Upper lobe of right lung (tissue), 1 donor: ENCODE measurements around the gene GGCT. TPM values are rescaled to one million over a fixed set of nuclear protein-coding genes. Genes with fewer than 3 reads are reported as not detected.
"Not testable (repeated sequence)": the region's sequence is repeated elsewhere in the genome, so short reads cannot be mapped to it uniquely, and the experiment has no call there.

ENCODE experiments used
- ATAC-seq: fragments of 200-7000 bp; cut with Tn5 transposase; one replicate; pipeline ENCODE4 v1.9.1; 2020; ENCODE audit warnings: mild to moderate bottlenecking, moderate library complexity
- DNase-seq: peaks from one replicate; pipeline ENCODE4 v3.0.0-alpha.2; 2020
- H3K27ac ChIP-seq: fragments of 200-600 bp; one replicate; pipeline ENCODE4 v1.8.0; 2022
- H3K27me3 ChIP-seq: fragments of 200-600 bp; one replicate; pipeline ENCODE4 v1.8.0; 2022; ENCODE audit warnings: mild to moderate bottlenecking
- H3K36me3 ChIP-seq: fragments of 200-600 bp; one replicate; pipeline ENCODE4 v1.8.0; 2022
- H3K4me1 ChIP-seq: fragments of 200-600 bp; one replicate; pipeline ENCODE4 v1.8.0; 2022
- H3K4me3 ChIP-seq: fragments of 200-600 bp; one replicate; pipeline ENCODE4 v1.8.0; 2022; ENCODE audit warnings: mild to moderate bottlenecking
- H3K9me3 ChIP-seq: fragments of 200-600 bp; one replicate; pipeline ENCODE4 v1.8.0; 2022
- intact Hi-C: fragments of 100-400 bp; cut with DNase I; formaldehyde crosslinking; loops from one replicate; pipeline ENCODE4 v1.11.0; 2022
- total RNA-seq: library from RNA; stranded (reverse); fragmentation: NEBNext Ultra II Directional; extraction: Animal tissue kit (Norgen Biotek cat#: 25700); gene quantifications from one replicate; pipeline ENCODE4 v1.2.1, GENCODE V29; 2021
- TF ChIP-seq, protein P1 (sequence below): fragments of 200-600 bp; IDR thresholded peaks from one replicate; pipeline ENCODE4 v1.8.0; 2022; ENCODE audit warnings: antibody characterized with exemption
- donor health status: DM: no; HTN: yes; CAD: no; lungs with severe emphysema.

GGCT gene
- total RNA-seq, 1 donor from 2014 or later: 25.6 TPM

DNA sequence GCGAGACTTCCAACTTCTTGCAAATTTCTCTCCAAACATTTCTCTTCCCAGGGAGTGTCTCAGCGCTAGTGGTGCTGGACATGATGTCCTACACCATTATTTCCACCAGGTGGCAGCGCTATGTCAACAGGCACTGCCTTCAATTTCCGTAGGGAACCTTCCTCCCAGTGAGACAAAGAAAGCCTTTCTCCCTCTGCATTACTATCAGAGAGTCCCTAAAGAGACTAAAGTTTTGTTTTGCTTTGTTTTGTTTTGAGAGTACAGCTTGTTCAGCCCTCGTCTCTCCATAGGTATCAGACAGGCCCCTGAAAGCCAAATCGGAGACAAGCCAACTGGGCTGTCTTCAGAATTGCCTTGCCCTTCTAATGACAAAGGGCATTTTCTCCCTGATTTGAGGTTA is 44.2 kb upstream of the GGCT start:
- no peak overlapping the region for H3K27ac ChIP-seq
- H3K4me3 ChIP-seq: no peak overlapping the region
- intact Hi-C loops: no loop called here
- H3K27me3 ChIP-seq: no peaks in the 10 kb centered on the region
- TF ChIP-seq, protein P1, sequence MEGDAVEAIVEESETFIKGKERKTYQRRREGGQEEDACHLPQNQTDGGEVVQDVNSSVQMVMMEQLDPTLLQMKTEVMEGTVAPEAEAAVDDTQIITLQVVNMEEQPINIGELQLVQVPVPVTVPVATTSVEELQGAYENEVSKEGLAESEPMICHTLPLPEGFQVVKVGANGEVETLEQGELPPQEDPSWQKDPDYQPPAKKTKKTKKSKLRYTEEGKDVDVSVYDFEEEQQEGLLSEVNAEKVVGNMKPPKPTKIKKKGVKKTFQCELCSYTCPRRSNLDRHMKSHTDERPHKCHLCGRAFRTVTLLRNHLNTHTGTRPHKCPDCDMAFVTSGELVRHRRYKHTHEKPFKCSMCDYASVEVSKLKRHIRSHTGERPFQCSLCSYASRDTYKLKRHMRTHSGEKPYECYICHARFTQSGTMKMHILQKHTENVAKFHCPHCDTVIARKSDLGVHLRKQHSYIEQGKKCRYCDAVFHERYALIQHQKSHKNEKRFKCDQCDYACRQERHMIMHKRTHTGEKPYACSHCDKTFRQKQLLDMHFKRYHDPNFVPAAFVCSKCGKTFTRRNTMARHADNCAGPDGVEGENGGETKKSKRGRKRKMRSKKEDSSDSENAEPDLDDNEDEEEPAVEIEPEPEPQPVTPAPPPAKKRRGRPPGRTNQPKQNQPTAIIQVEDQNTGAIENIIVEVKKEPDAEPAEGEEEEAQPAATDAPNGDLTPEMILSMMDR: peak; percentile 86
- peaks cover 4% of the 10 kb centered on the region for H3K36me3 ChIP-seq
- peaks cover 19% of the 10 kb centered on the region for H3K4me1 ChIP-seq
- ATAC-seq: peak; percentile 90
- no peaks in the 10 kb centered on the region for H3K9me3 ChIP-seq
- no peak for DNase-seq

DNA sequence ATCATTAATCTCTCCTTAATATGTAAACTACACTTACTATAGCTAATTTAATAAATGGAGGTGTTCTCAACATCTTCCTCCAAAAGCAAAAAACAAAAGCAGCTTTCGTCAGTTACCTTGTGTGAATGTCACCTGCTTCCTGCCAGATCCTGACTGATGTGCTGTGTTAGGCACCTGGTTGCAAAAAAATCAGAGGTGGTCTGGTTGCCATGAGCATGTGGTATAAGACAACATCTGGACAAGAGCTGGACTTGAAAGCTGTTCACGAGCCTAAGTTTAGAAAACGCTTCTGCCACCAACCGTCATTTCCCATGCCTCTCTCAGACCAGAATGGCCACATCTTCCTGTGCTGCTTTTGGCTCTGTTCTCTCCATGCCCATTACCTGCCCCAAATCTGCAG is 42.0 kb upstream of the GGCT start:
- DNase-seq: no peak

DNA sequence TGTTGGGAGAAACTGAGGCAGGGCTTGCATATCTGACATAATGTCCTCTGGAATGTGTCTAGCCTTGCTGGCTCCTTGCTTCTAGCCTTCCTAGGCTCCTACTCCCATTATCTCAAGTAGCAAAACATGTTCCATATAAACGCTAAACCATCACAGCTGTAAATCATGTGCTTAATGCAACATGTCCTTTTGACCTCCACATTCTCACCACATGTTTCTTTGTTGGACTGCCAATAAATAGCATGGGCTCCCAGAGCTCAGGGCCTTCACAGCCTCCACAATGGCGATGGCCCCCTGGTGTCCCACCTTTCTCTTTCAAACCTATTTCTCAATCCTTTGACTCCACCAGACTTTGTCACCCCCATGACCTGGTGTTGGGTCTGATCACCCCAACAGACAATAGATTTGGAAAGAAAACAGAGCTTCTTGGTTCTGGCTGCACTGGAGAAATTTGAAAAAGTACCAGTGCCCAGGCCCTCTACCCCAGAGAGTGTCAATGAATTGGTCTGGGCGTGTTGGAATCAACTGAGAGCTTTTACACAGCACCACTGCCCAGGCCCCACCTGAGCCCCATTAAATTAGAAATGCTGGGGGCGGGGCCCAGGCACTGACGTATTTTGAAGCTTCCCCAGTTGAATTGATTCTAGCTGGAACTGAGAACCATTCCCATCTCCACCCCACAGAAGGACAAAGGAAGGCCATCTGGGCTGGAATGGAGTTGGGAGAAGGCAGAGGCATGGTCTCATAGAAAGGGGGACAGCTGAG is 41.3 kb upstream of the GGCT start:
- Histone ChIP-seq H3K36me3 (peaks cover 4% of the 10 kb centered on the region), H3K4me1 (peaks cover 13% of the 10 kb centered on the region), H3K9me3 (no peaks in the 10 kb centered on the region), H3K27ac (no peak overlapping the region), H3K27me3 (no peaks in the 10 kb centered on the region), H3K4me3 (no peak overlapping the region)
- intact Hi-C loops: no loop called here
- DNase-seq (no peak), ATAC-seq (no peak)
- TF ChIP-seq, protein P1: no peak

More for the DNA sequence above, 42.0 kb upstream of the GGCT start:
- intact Hi-C loops: no loop called here
- TF ChIP-seq, protein P1: no peak
- no peaks in the 10 kb centered on the region for H3K9me3 ChIP-seq
- H3K4me1 ChIP-seq: peaks cover 19% of the 10 kb centered on the region
- H3K27me3 ChIP-seq: no peaks in the 10 kb centered on the region
- no peak overlapping the region for H3K4me3 ChIP-seq
- peaks cover 4% of the 10 kb centered on the region for H3K36me3 ChIP-seq
- H3K27ac ChIP-seq: no peak overlapping the region
- no peak for ATAC-seq

DNA sequence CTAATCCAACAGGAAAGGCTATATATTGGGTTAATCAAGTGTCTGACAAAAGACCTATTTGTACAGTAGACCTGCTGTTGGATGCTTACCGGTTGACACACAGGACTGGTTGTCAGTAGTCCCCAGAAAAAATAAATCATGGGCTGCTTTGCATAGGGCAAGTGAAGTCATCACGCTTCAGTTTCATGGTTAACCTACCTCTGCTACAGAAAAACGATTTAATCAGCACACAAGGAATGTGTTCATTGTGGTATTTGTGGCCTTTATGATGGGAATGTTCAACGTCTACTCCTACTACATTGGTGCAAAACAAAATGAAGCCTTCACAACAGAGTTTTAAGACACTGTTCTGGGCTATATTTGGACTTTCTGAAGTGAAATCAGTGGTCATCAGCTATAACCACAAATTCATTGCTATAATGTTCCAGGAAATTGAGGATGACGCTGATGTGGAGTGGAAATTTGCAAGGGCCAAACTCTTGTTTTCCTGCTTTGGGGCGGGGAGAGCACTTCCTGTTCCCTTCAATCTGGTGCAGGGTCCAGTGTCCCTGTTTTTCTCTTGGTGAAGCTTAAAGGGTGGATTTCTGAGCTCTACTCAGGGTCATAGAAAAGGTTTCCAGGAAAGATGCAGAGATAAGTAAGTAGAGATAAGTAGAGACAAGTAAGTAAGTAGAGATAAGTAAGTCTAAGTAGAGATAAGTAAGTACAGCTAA is 39.3 kb upstream of the GGCT start:
- H3K27me3 ChIP-seq: no peaks in the 10 kb centered on the region
- DNase-seq (no peak), ATAC-seq (no peak)
- H3K36me3 ChIP-seq: peaks cover 4% of the 10 kb centered on the region
- H3K4me3 ChIP-seq: no peak overlapping the region
- peaks cover 2% of the 10 kb centered on the region for H3K4me1 ChIP-seq
- intact Hi-C loops: no loop called here
- TF ChIP-seq, protein P1: no peak
- no peak overlapping the region for H3K27ac ChIP-seq
- no peaks in the 10 kb centered on the region for H3K9me3 ChIP-seq

DNA sequence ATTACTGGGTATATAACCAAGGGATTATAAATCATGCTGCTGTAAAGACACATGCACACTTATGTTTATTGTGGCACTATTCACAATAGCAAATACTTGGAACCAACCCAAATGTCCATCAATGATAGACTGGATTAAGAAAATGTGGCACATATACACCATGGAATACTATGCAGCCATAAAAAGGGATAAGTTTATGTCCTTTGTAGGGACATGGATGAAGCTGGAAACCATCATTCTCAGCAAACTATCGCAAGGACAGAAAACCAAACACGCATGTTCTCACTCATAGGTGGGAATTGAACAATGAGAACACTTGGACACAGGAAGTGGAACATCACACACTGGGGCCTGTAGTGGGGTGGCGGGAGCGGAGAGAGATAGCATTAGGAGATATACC is 38.5 kb upstream of the GGCT start:
- H3K4me1 ChIP-seq, DNase-seq, intact Hi-C loops, H3K27ac ChIP-seq, H3K4me3 ChIP-seq, ATAC-seq, H3K27me3 ChIP-seq, H3K9me3 ChIP-seq, H3K36me3 ChIP-seq: not testable (repeated sequence)

DNA sequence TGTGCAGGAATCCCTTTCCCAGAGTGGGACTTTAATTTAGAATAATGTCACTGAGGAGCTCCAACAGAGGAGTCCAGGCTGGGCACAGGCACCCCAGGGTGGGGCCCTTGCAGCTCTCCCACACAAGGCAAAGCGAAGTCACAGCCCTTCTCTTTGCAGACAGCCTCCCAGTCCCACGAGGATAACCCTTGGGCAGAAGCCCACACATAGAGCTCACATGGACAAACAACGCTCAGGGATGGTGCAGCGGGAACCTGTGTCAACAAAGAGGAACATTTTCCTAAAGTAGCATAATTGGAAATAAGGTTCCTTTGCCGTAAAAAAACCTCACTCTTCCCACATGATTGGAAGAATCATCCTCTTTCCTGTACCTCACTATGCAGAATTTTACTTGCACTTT is 29.3 kb upstream of the GGCT start:
- H3K4me1 ChIP-seq: no peaks in the 10 kb centered on the region
- ATAC-seq: no peak
- TF ChIP-seq, protein P1: no peak
- no peaks in the 10 kb centered on the region for H3K36me3 ChIP-seq
- no peak overlapping the region for H3K27ac ChIP-seq
- no peaks in the 10 kb centered on the region for H3K9me3 ChIP-seq
- intact Hi-C loops: no loop called here
- no peak overlapping the region for H3K4me3 ChIP-seq
- no peaks in the 10 kb centered on the region for H3K27me3 ChIP-seq
- no peak for DNase-seq
